GM21825 (cell line): Measurements from ENCODE around the gene PXDN.
"Not testable (repeated sequence)": the region's sequence is repeated elsewhere in the genome, so short reads cannot be mapped to it uniquely, and the experiment has no call there.

Source experiments
- ATAC-seq: cut with Tn5 transposase; IDR thresholded peaks from one replicate; pipeline ENCODE4 v1.9.1; 2021; ENCODE audit warnings: mild to moderate bottlenecking, moderate library complexity; ENCODE audit not compliant: unreplicated experiment

PXDN gene

DNA sequence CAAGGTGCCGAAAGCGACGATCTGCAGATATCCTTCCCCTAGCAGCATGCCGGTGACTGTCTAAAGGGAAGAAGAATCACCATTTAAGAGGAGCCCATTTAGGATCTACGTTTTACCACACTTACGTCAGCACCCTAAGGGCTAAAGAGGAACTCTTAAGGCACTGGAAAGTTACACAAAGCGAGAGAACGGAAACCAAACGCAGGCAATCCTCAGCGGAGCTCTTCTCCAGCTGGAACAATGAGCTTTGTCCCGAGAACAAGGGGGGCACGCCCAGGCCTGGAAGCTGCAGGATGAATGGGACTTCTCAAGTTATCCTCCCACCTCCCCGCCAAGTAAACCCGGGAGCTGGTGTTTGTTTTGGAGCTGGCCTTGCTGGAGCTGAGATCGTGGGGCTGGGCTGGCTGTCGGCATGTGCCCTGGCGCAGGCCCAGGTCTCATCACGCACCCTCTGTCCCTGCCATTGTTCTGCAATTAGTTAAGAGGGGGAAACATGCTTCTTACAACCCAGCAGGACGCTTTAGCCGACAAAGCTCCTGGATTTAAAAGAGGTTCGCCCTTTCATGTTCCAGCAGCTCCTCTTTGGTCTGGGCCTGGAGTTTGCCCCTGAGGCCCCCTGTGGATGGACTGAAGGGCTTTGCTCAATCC is 36.4 kb downstream of the PXDN start:
- ATAC-seq, result no peak

DNA sequence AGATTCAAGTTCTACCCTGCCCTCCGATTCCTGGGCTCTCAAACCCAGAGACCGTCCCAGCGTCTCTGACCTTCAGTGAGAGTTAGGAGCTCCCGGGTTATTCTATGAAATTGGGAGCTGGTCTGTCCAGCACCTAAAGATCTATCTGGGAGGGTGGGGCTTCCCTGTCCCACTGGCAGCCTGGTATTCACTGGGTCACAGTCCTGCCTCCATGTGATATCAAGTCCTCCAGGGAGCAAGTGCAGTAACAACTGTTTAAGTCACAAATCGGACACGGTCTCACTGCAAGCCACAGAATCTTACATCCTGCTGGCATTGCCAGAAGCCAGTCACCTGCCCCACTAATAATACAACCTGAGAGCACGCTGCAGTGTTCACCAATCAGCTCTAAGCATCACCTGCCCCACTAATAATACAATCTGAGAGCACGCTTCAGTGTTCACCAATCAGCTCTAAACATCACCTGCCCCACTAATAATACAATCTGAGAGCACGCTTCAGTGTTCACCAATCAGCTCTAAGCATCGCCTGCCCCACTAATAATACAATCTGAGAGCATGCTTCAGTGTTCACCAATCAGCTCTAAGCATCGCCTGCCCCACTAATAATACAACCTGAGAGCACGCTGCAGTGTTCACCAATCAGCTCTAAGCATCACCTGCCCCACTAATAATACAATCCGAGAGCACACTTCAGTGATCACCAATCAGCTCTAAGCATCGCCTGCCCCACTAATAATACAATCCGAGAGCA is 38.0 kb downstream of the PXDN start:
- ATAC-seq, result not testable (repeated sequence)

DNA sequence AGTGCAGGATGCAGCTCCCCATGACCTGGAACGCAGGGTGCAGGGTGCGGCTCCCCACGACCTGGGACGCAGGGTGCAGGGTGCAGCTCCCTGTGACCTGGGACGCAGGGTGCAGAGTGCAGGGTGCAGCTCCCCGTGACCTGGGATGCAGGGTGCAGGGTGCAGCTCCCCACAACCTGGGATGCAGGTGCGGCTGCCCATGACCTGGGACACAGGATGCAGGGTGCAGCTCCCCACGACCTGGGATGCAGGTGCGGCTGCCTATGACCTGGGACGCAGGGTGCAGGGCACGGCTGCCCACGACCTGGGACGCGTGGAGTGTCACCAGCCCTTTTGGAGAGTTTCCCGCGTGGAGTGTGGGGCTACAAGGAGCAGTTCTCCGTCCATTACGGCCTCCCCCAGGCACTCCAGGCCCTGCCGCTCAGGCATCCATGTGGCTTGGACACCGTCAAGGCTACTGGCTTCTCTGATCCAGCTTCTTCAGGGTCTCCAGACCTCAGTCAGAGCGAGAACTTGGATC is 38.7 kb downstream of the PXDN start:
- ATAC-seq, result no peak

DNA sequence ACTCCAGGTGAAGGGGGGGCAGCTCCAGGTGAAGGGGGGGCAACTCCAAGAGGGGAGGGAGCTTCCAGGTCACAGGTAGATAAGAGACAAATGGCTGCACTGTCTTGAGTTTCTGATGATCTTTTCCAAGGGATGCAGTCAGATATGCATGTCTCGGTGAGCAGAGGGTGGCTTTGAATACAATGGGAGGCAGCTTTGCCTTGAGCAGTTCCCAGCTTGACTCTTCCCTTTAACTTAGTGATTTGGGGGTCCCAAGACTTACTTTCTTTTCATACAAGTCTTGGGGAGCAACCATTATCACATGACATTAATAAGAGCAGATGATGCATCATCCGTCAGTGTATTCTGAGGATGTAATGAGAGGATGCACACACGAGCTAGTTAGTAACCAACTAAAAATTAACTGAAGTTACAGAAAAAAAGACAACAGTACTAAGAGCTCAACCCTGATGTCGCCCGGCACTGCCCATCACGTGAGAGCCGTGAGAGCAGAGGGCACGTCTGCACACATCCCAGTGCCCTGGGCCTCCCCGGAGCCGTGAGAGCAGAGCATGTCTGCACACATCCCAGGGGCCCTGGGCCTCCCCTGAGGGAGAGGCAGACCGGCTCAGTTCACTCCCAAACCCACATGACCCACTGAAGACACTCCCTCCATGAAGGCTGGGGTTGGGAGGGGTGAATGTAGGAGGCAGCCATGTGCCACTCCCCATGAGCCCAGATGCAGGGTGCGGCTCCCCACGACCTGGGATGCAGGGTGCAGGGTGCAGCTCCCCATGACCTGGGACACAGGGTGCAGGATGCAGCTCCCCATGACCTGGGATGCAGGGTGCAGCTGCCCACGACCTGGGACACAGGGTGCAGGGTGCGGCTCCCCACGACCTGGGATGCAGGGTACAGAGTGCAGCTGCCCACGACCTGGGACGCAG is 39.4 kb downstream of the PXDN start:
- no peak for ATAC-seq

DNA sequence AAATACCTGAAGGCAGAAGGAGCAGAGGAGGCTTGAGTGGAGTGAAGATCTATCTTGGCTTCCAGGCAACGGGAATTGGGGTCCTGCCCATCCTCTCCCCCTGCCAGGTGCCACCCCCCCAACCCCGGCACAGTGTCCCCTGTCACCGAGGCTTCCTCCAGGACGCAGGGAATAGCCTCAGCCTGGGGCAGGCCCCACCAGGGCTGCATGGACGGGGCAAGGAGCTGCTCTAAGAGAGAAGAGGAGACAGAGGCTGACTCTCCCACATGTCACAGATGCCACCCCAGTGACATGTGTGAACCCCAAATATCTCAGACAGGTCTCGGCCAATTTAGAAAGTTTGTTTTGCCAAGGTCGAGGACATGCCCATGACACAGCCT is 42.1 kb downstream of the PXDN start:
- no peak for ATAC-seq

DNA sequence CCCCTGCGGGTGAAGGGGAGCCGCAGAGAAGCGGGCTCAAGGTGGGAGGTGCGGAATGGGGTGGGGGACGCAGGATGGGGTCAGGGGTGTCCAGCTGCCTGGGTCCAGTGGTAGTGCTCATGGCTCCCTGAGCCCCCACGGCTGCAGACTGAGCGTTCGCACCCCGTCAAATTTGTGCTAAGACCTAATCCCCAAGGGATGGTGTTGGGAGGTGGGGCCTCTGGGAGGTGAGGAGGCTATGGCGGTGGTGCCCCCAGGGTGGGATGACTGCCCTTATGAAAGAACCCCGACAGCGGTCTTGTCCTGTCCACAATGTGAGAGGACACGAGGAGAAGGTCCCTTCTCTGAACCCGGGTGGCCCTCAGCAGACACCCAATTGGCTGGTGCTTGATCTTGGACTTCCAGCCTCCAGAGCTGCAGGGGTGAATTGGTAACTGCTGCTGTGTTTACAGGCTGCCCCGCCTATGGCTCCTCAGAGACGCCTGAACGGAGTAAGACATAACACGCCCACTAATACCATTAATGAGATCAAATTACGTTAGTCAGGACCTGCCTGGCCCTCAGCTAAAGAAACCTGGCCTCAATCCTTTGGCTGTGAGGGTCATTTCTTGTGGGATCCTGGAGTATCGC is 42.6 kb downstream of the PXDN start:
- no peak for ATAC-seq

DNA sequence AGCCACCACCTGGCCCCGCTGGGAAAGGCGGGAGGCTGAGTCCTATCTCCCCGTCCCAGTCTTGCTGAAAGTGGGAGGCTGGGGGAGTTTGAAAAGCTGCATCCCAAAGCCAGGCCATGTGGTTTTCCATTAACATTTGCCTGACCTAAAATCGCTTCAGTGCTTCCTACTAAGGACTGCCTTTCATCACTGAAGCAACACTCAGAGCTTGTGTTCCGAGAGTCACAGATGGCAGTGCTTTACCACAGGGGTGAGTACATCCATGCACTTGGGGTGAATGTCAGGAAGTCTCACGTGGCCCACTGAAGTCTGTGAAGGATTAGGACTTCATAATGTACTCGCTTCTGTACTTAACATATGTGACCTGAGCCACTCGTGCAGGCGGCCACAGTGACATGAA is 43.3 kb downstream of the PXDN start:
- no peak for ATAC-seq

DNA sequence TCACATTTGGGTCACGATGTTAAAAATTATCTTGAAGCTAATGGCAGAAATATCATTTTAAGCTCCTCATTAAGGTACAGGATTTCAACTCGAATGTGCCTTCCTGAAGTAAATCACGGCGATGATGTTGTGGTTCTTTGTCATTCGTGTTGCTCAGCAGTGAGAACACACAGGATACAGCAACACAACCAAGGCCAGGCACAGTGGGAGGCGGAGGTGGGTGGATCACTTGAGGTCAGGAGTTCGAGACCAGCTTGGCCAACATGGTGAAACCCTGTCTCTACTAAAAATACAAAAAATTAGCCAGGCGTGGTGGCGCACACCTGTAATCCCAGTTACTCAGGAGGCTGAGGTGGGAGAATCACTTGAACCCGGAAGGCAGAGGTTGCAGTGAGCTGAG is 43.9 kb downstream of the PXDN start:
- ATAC-seq, result not testable (repeated sequence)

DNA sequence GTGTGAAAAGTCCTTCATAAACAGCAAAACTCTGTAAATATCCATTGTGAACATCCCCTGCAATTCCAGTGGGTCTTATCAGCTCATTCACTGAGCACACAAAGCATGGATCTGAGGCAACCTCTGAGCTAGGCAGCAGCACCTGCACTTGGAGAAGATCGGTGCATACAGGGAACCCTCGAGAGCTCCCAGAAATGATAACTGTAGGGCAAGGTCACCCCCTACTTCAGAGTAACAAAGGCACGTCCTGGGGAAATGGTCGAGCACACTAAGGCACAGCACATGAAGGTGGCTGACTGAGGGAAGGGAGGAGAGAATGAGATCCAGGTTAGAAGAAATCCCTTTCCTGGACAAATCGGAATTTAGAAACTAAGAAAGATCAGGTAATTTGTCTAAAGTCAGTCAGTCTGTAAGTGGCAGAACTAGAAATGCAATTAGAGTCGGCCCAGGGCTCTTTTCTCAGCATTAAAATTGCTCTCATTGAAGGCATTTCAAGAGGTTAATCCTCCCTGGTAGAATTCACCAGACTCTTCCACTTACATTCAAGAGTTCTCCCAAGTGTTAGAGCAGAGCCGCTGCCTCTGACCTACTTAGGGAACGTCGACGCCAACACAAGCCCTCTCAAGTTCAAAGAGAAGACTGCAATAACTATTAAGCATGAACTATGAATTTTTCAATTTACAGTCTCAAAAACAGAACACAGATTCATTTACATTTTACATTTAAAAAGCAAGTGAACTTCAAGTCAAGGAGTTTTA is 45.9 kb downstream of the PXDN start:
- ATAC-seq, result no peak

DNA sequence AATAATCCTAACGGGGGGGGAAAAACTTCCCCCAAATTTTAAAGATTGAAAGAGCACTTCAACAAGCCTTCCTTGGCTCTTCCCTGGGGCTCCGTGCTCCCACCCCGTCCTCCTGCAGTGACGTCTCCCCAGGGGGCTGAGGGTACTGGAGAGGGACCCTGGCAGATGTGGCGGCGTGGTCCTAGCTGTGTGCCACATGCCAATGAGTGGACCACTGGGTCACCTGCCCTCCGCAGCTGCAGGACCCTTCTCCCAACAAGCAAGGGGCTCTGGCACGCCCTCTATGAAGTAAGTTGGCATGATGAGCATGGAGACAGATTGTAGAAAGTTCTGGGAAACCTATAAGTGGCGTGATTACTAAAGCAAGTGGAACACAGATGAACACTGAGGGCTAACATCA is 46.7 kb downstream of the PXDN start:
- no peak for ATAC-seq

DNA sequence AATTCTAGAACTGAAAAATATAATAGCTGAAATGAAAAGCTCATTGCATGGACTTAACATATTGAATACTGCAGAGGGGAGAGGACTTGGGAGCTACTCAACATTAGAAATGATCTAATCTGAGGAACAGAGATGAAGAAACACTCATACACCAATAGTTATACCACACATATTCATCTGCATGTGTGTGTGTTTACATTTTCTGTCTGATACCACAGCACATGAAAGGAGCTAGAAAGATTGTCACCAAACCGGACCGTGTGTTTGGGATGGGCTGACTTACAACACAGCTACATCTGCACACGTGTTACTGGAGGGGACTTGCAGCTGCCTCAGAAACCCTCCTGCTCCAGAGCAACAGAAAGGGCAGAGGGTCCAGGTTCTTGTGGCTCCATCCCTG is 47.8 kb downstream of the PXDN start:
- ATAC-seq, result no peak

DNA sequence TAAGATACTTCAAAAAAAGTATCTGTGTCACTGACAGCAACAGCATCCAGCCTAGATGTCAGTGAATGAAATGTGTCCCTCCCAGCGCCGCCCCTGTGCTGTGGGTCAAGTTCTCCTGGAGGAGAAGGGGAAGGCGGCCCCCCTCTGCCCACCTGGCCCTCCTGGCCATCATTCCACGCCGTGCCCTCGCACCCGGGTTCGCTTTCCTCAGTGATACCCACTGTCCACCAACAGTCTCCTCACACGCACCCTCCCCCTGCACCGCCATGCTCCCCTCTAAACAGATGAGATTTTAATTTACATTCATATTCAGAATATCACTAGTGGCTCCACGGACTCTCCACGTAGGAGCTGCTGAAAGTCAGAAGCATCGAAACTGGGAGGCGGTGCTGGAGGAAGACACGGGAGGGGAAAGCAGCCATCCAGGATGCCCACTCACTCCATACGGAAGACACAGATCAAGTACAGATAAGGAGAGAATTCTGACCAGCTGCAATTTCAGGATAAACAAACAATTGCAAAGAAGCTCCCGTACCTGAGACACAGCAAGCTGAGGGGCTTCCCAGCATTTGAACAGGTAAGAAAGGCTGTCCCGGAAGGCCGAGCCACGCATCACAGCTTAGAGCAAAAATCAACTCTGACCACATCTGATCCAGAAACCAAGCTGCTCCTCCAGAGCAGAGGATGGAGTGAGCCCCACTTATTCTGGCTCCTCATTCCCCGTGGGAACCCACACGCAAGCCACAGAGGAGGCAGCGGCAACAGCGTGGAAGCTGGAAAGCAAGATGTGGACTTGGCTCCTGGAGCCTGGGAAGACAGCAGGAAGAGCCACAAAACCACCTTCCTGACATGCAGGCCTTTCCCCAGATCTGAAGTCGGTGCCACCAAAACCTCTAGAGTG is 49.7 kb downstream of the PXDN start:
- ATAC-seq, result no peak

DNA sequence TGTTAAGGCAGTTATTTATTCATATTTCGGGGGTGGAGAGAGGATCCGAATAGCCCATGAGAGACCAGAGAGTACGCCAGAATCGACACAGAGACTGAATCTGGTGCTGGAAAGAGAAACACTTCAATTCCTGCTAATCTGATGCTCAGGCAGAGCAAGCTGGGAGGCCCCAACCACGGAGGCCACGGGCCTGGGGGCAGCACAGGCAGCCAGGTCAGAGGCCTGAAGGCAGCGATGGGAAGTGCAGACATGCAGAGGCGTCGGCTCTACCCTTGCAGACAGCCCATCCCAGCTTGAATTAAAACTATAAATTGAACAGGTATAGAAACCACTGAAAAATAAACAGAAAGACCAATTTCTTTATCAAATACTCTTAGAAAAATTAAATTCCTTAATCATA is 50.6 kb downstream of the PXDN start:
- no peak for ATAC-seq

DNA sequence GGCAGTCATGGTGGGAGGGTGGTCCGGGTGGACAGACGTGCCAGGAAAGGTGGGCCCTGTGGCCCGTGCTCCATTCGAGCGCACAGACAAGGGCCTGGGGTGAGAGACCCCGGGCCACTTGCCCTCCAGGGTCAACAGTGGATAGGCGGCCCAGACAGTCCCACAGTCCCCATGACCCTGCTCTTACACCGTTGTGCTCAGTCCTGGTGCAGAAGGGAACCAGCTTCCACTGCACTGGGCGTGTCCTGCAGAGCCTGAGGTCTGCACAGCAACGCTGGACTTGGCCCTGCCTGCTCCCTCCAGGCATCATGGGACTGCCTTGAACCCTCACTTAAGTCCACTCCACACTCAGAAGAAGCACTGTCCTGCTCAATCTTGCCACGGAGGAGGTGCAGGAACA is 52.0 kb downstream of the PXDN start:
- ATAC-seq, result no peak

DNA sequence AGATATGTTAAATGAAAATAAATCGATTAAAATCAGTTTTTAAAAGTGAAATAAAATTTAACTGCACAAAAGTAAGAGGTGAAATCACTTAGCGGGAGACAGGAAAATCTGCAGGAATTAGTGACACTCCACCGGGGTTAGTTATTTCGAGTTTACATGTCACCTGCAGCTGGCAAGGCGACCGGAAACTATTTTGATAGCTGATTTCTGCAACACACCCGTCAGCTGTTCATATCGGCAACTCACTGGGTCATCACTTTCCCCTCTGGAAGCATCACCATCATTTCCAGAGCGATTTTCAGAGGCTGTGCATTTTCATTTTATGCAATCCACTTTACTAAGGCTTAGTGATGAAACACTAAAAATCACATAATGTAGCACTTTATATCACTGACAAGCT is 52.9 kb downstream of the PXDN start:
- ATAC-seq, result no peak

DNA sequence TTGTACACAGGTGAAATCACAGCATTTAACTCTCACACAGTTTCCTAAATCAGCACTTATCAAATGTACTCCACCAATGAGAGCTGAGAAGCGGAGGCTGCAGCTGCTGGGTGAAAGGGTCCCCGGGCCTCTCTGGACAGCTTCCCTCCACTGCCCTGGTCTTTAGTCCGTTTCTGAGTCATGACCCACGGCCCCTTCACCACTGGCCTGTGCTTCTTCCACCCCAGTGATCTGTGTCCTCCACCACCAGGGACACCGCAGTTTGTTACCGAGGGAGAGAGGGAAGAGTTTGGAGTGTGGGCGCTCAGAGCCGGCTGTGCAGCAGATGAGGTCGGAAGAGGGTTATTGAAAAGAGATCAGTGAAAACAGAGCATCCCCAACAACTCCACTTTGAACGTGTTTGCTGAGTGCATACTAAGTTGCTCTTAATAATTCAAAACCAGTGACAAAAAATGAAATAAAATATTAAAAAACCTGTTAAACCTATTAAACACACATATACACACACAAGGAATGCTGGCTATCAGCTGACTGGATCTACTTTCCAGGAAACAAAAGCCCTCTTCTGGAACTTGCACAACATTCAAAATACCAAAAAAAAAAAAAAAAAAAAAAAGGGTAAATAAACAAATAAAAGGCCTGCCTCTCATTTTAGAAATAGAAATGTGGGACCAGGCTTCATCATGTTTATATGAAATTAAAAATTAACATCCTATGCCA is 54.1 kb downstream of the PXDN start:
- no peak for ATAC-seq

DNA sequence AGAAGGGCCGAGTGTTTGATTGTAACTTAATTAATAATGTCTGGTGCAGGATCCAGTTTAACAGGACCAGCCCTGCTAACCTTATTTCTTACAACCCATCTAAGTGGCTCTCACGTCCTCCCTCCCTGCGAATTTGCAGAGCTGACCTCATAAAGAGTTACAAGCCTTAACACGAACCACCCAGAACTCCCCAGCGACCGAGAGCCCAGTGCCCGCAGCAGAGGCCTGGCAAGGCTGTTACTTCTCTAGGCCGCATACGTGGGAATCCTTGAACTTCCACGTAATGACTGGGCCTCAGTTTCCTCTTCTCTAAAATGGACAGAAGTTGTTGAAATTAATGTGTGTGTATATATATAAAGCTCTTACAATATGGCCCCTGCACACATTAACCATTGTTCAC is 55.5 kb downstream of the PXDN start:
- ATAC-seq, result no peak

DNA sequence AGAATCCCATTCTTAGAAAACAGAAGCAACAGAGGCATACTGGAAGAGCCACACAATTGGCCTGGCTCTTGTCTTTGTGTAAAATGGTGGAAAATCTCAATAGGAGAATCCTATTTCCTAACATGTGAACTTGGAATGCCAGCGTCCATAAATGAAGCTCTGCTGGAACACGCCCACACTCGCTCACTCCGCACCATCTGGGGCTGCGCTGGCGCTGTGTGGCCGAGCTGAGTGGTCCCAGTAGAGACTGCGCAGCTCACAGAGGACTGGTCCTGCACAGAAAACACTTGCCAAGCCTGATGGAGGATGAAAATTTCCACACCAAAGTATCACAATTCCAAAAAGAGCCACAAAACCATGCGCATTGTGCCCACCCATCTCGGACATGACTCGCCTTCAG is 56.2 kb downstream of the PXDN start:
- ATAC-seq, result no peak

DNA sequence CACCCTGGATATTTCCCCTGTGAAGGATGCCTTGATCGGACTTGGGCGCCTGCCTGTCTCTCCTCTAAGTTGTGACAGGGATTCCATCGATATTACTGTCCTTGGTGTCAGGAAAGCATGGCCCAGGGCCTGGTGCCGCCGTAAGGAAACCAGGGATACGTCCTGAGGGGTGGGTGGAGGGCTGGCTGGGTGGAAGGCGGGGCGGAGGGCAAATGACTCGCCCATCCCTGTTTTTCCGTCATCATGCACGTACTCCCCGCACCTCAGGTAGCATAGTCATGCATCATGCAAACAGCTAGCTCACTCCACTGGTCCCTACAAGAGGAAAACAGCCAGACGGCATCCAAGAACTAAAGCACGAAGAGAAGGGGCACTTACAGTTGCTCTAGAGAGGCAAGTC is 57.1 kb downstream of the PXDN start:
- ATAC-seq, result no peak
